OCI-LY1 (cell line): ENCODE results near the gene PTPRZ1.

ENCODE experiments used
- CTCF ChIP-seq: fragments of 200-600 bp; sonication (generic), shearing (Covaris generic); IDR thresholded peaks from 2 replicates; pipeline ENCODE4 v1.5.1; 2017; ENCODE audit warnings: mild to moderate bottlenecking, antibody characterized with exemption, low read length, moderate library complexity, mixed read lengths
- EZH2 ChIP-seq: fragments of 200-600 bp; sonication (generic), shearing (Covaris generic); IDR thresholded peaks from 2 replicates; pipeline ENCODE4 v1.8.0; 2017; ENCODE audit warnings: borderline replicate concordance, mixed run types, mild to moderate bottlenecking, antibody characterized with exemption, low read length, moderate library complexity, mixed read lengths

DNA sequence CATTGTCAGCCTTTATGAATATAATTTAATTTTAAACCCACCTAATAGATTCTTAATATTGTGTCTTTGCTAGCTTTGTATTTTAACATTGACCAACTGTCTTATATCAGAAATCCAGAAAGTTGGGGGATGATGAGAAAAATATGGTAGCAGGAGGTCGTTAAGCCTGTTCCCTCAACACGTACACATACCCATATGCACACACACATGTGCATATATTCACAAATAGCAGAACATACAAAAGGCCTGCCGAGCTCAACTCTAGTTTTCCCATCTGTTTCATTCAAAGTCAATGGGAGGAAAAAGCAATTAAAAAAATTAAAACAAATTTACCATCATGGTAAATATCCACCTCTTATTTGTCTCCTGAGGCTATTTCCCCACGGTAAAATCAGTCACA, 25.9 kb upstream of the PTPRZ1 start:
- TF ChIP-seq CTCF (no peak), EZH2 (no peak)
